GM12874 (cell line): ENCODE results near the gene SEH1L.

Experiments
- CTCF ChIP-seq: IDR thresholded peaks from 2 replicates; pipeline ENCODE4 v1.5.1; 2011; ENCODE audit warnings: low read depth, mild to moderate bottlenecking, control low read depth, low read length, moderate library complexity; ENCODE audit not compliant: insufficient read depth

Gene SEH1L

GRCh38 chr18:13017247-13017875, 69.5 kb downstream of the SEH1L start:
- no peak for TF ChIP-seq CTCF

- no peak for TF ChIP-seq CTCF
These were observed 70.6 kb downstream of the SEH1L start for GRCh38 chr18:13018374-13018773.

GRCh38 chr18:13019301-13019700, 71.5 kb downstream of the SEH1L start:
- no peak for TF ChIP-seq CTCF

GRCh38 chr18:13022644-13023043, 74.8 kb downstream of the SEH1L start:
- no peak for TF ChIP-seq CTCF

GRCh38 chr18:13025233-13025632, 77.4 kb downstream of the SEH1L start:
- no peak for TF ChIP-seq CTCF

- TF ChIP-seq CTCF: no peak
These were observed 78.9 kb downstream of the SEH1L start for GRCh38 chr18:13026583-13027270.

- no peak for TF ChIP-seq CTCF
These were observed 81.1 kb downstream of the SEH1L start for GRCh38 chr18:13028869-13029268.
